Brain pericyte (primary cell): Measurements from ENCODE around the gene DKK1.

Experiments used
- DNase-seq: peaks from one replicate; pipeline ENCODE4 v3.0.0-alpha.2; 2012; ENCODE audit warnings: low read depth, low spot score

Gene DKK1, protein sequence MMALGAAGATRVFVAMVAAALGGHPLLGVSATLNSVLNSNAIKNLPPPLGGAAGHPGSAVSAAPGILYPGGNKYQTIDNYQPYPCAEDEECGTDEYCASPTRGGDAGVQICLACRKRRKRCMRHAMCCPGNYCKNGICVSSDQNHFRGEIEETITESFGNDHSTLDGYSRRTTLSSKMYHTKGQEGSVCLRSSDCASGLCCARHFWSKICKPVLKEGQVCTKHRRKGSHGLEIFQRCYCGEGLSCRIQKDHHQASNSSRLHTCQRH

DNA sequence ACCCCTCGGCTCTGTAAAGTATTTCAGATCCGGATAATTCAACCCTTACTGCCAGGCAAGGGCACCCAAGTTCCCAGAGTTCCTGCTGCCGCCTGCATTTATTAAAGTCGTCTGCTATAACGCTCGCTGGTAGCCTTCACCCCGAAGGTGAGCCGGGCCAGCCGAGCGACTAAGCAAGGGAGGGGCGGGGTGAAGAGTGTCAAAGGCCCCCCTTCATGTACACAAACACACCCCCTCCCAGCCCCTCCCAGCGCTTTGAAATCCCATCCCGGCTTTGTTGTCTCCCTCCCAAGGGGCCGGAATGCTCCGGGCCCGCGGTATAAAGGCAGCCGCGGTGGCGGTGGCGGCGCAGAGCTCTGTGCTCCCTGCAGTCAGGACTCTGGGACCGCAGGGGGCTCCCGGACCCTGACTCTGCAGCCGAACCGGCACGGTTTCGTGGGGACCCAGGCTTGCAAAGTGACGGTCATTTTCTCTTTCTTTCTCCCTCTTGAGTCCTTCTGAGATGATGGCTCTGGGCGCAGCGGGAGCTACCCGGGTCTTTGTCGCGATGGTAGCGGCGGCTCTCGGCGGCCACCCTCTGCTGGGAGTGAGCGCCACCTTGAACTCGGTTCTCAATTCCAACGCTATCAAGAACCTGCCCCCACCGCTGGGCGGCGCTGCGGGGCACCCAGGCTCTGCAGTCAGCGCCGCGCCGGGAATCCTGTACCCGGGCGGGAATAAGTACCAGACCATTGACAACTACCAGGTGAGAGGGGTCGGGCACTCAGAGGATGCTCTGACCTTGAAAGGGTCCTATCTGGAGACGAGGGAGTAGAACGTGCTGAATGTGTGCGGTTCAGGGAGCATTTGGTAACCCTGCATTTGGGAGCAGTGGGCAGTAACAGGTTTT, at the start of gene DKK1:
Gene DKK1 (plus strand): TSS at position 349 of the 889 bp plus-strand sequence. CDS start 154 bp downstream, at position 503.
- no peak for DNase-seq

DNA sequence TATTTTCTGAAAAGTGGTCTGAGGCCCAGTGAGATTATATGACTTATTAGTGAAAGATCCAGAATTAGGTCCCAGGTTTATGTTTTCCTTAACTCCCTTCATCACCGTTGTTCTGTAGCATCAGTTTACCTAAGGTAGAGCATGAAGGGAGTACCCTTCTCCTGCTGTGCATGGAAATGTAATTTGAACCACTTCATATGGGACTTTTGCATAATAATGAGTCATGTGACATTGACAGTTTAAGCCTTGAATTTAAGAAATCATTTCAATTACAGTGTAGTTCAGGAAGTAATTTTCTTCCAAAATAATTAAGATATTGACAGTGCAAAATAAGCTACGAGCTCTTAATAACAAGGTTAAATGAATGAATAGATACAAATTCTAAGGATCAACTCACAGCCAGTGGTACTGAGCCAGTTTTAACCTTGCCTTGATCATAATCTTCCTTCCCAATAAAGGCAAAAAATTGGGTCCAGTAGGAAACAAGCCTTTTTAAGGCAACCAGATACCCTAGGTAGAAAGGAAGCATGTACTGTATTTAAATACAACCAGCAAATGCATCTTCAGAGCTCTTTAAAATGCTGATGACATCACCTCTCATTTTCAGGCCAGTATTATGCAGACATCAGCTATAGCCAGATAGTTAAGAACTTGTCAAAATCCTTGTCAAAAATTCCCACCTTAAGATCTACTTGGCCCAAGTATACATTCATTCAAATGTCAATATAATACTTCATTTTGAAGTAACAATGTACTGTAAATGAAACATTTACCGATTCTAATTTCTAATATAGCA, 48.8 kb upstream of the DKK1 start:
- no peak for DNase-seq

DNA sequence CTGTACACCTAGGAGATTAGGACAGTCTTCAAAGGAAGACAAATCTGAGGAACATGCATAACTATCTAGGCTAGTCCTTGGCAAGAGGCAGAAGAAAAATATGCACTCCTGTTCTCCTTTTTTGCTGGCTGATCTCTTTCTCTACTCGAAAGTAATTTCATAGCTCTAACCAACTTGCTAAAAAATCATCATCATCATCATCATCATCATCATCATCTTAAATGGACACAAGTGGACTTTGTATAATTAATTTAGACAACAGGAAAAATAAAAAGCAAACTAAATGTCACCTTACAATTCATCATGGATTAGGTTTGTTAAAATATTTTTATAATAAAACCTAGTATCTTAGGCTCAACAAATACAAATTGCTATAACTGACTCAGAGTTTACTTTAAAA, 47.2 kb upstream of the DKK1 start:
- no peak for DNase-seq

DNA sequence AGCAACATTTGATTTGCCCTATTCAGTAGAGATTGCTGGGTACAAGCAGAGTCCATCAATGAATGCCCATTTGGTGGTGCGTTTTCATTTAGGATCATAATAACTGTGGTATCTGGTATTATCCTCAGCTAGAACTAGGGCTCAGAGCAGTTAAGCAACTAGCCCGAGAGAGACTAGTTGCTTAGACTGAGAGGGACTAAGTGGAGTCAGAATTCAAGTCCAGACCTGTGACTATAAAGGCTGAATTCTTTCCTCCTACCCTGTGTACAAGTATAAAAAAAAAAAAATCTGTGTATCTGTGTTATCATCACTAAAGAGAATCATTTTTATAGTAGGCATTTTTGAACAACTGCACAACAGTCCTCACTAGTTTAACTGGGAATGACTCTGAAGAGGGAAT, 45.3 kb upstream of the DKK1 start:
- DNase-seq: no peak

DNA sequence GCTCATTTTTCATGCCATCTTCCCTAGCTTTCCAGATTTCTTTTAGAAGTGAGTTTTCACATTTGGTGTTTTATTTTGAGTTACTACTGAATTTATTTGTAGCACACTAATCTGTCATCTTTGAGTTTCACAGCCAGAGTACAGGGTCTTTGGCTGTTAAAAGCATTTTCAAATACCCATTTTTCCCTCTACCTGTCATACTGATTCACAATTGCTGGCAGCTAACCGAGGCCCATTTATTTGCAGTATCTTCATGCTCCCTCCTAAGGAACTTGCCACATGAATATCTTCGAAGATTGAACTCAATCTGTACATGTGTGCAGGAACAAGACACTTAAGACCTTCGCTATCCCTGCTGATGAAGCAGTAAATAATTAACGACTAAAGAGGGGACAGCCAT, 44.8 kb upstream of the DKK1 start:
- no peak for DNase-seq

DNA sequence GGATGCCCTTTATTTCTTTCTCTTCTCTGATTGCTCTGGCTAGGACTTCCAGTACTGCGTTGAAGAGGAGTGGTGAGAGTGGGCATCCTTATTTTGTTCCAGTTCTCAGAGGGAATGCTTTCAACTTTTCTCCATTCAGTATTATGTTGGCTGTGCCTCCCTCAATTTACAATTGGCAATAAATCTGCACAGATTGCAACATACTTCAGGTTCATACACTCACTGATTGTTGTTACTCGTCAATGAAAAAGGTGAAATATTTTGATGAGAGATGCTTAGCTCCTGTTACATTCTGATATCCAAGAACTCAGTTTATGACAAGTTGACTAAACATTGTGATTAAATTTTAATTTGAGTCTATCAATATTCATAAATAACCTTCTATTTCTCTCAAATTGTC, 37.9 kb upstream of the DKK1 start:
- no peak for DNase-seq

DNA sequence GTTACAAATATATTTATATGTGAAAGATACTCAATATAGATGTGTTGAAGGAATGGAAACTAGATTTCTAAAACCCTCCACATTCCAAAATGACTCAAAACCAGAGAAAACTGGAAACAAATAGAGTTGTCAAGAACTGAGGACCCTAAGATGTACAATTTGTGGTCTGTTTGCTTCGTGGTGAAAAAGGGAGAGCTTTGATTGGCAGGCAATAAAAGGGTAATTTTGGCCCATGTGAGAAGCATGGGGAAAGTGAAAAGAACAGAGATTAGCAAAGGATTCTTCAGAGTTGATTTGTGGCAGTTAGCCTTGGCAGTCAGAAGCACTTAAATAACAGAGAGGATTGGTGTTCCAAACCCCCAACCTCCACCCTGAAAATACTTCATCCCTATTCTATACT, 37.1 kb upstream of the DKK1 start:
- no peak for DNase-seq

DNA sequence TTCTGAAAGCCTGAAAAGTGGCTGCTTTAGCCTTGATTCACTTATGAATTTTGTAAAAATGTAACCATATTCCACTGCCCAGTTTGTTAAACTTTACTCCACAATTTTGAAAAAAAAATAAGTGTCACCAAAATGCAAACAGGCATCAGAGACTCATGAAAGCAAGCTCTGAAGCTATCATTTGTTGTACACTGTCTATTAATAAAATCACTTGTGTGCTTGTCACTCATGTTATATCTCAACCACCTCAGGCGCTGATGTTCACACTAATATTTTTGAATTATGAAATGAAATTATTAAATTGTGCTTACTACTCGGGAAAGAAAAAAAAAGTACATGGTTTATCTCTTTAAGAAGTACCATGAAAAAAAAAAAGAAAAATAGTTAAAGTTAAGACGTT, 34.5 kb upstream of the DKK1 start:
- no peak for DNase-seq

DNA sequence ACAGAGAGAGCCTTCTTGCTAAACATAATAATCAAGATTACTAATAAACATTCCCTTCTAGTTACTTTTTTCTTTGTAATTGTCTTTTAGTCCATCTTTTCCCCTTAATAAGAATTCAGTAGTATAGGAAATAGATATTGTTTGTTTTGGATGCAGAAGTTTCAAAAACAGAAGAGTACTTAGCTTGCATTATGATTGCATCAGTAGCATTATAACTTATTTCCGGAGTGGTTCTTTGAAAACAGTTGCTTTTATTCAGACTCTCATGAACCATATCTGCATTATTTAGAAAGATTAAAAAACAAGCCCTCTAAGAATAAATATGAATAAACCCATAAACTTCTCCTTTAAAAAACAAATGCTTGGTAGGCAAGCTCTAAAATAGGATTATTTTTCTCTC, 34.0 kb upstream of the DKK1 start:
- DNase-seq: no peak

DNA sequence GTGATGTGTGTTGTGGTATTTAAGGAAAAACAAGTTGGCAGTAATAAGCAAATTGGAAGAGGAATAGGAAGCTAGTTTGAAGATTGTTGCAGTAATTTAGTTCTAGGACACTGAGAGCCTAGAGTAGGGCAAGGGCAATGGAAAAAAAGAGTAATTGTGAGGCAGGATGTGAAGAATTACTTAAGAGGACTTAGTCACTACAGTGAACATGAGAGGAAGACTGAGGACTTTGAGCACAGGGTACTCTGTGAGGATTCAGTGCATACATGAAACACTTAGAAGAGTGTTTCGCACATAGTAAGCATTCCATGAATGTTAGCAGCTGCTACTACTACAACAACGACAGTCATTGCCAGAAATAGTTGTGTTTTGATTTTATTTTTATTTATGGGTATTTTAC, 30.9 kb upstream of the DKK1 start:
- no peak for DNase-seq

DNA sequence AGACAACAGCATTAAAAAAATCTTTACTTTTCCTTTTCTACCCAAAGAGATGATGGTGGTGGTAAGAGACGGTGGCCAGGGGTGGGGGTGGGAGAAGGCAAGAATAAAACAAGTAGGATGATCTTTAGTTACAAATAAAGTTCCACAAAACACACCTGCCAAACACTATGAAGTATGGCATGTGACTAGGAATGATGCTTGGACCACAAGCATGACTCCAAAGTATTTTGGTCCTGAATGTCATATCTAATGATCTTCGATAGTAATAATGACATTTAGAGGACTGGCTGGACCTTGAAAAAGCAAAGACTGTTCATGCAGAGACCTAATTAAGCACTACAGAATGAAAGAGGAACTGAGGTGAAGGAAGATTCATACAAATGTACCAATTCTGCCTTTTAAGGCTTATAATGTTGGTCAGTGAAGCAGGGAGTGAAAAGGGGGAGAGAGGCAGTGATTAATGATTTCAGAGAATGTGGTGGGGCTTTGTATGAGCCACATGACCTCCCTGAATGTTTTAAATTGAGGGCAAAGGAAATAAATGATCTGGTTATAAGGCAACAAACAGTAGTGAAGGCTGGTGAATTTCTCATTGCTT, 29.6 kb upstream of the DKK1 start:
- DNase-seq: no peak

DNA sequence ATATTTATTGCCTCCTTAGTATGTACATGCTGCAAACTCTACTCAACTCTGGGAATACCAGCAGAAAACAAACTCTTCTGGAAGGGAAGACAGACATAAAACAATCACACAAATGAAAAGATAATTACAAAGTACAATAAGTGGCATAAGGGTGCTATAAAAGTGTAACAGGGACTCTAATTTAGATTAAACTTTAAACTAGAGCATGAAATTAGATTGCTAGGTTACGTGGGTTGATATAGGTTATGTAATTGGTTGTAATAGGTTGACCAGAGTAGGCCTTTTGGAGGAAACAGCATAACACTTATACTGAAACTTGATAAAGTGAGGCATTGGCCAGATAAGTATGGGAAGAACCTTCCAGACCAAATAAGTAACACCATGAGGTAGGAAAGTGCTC, 26.2 kb upstream of the DKK1 start:
- DNase-seq: no peak

DNA sequence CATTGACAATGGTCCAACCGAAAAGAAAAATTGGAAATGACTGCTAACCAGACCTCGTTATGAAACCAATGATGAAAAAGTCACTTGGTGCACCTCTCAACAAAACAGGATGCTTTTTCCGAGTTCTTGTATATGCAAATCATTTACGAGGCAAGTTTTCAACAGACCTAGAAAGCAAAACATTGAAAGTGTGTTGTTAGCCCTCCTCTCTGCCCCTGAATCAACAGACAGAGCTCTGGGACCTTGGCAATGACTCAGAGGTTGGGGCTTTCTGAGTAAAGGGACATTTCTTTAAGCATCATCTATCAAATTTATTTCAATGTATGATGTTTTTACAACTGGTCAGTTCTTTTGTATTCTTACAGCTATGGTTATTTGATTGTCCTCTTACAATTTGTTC, 16.3 kb upstream of the DKK1 start:
- DNase-seq: no peak

DNA sequence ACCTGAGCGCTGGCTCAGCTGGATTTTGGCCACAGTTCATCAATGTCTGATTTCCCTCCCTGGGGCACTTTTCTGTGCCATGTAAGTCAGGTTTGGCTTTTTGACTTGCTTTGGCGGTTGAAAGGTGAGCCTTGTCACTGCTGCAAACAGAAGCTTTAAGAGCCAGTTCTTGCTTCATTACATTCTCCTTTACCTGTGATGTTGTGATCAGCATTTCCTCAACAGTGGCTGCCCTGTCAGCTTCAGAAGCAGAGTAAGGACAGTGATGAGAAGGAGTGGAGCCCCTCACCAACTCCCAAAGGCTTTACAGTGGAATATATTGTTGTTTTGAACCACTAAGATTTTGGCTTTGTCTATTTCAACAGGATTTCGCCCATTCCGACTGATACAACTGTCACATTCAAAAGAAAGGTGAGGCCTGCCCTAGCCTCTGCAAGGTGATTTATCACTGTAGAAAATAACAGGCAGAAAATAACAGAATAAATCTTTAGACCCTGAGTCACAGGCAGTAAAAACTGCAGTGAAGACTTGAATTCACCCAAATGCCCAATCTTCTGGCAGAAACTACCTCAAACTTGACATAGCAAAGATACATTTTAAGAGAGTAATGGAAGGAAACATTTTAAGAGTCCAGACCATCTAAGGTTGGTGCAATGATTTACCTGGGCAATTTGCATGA, 13.3 kb upstream of the DKK1 start:
- no peak for DNase-seq

DNA sequence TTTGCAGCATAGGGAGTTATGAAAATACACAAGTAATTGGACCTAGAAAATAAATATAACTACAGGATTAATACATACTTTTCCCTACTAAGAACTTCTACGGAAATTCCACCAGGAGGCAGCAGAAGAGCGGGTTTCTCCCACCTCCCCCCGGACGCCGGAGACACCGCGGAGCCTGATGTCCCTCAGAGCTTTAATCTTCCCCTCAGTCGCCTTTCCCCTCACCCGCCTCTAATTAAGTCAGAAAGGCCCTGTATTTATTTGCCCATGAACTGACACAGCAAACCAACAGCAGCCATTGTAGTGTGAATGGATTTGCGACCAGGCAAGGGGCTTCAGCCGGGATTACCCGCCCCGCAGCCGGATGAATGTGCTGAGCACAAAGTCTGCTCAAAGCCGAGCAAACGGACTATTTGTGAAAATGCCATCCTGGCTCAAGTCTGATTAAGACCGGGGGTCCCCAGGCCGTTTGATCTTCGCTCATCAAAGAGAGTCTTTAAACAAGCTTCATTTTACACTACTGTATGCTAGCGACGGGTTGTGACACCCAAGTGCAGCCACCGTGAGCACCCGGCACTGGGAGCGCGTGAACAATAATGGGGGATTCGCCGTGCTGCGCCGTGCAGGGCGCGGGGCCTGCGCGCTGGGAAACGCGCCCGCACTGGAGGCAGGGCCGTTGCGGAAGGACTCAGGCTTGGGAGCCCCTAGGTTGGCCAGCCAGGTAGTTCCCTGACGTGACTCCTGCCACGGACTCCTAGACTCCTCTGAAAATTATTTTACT, 5.6 kb upstream of the DKK1 start:
- no peak for DNase-seq

DNA sequence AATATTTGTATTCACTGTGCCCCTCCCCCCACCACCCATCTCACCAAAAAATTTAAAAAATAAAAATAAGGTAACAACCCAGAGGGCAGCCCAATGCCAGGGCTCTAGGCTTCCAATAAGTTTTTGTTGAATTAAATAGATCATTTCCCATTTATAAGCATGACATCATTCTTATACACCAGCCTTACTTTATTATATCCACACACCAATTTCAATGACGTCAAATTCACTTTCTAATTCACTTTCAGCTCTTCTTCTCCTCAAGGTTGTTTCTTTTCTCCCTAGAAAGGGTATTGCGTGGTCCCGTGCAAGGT, 1.2 kb upstream of the DKK1 start:
- DNase-seq: no peak

DNA sequence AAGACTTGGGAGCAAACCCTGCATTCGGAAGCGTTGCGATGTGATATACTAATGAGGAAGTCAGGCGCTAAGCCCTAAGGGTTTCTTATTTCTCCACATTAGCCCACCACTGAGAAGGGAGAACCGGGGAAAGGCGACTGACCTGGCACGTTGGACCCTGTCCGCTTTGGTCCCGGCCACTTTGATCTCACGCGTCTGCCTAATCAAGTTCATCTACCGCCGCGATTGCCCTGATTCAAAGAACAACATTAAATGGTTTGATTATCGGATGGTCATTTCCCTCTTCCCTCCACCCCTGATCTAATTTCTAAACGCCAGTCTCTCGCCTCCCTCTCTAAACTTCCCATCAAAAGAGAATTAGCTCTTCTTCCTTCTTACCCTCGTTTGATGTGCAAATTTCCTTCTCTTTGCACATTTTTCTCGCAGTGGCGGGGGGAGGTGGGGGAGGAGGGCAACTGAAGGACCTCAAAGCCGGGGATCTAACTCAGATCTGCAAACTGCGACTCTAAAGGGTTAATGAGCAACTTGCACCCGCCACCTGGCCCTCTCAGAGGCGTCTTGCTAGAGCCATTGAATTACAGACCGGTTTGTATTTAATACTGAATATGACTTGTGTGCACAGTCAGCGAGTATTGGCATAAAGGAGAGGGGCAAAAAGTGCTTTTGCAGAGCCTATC, 687 bp upstream of the DKK1 start:
- no peak for DNase-seq

DNA sequence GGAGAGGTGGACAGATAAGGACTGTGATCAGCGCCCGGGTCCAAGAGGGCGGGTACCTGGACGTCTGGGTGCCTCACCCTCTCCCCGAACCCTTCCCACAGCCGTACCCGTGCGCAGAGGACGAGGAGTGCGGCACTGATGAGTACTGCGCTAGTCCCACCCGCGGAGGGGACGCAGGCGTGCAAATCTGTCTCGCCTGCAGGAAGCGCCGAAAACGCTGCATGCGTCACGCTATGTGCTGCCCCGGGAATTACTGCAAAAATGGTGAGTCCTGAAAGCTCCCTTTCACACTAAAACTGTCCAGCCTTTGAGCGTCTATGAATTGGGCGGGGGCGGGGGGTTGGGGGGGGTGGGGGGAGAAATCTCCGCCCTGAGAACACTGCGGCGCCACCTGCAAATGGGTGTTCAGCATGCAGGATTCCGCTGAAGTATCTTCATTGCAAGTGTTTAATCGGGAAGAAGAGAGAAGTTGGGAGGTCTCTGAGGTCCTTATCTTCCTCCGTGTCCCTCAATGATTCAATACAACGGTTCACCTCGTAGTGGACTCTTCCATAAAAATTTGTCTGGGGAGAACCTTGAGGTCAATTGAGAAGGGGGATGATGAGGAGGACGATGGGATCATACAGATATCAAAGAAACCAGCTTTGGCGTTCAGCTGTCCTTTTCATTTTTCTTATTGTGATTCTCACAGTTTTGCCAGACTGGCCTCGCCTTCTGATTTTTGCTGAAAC, 906 bp downstream of the DKK1 start:
- DNase-seq: no peak

DNA sequence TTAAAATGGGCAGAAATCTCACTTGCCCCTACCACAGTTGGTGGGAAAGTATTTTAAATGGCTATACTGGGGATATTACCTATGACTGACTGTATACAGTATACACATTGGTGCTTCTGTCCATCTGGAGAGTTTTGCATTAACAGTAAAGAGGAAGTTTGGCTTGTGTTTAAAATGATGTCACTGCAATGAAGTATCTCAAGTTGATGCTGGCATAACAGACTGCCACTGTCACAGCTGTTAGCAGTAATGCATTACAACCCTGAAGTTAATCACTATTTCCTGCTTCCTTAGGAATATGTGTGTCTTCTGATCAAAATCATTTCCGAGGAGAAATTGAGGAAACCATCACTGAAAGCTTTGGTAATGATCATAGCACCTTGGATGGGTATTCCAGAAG, 1.9 kb downstream of the DKK1 start:
- no peak for DNase-seq

DNA sequence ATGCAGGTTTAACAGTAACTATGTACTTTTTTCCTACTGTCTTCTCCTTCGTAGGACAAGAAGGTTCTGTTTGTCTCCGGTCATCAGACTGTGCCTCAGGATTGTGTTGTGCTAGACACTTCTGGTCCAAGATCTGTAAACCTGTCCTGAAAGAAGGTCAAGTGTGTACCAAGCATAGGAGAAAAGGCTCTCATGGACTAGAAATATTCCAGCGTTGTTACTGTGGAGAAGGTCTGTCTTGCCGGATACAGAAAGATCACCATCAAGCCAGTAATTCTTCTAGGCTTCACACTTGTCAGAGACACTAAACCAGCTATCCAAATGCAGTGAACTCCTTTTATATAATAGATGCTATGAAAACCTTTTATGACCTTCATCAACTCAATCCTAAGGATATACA, 2.4 kb downstream of the DKK1 start:
- no peak for DNase-seq
